WTC11 (cell line): ENCODE results near the gene NOL4L. TPM values are rescaled to one million over a fixed set of nuclear protein-coding genes. Genes with fewer than 3 reads are reported as not detected.
A peak's percentile ranks its signal among the peaks of the same experiment; 100 is the strongest.

Experiments
- ATAC-seq: fragments of 200-7000 bp; cut with Tn5 transposase; 2 replicates; pipeline ENCODE4 v1.10.0; 2021; ENCODE audit warnings: mild to moderate bottlenecking, moderate library complexity
- CTCF ChIA-PET: fragments of 300-600 bp; sonication (Branson Sonifier 250); formaldehyde crosslinking; loops from one replicate; lab custom pipeline; 2021; ENCODE audit warnings: antibody characterized with exemption; lab: Charles Lee
- POLR2A ChIA-PET: fragments of 350-600 bp; sonication (Branson Sonifier 250); formaldehyde crosslinking; loops from one replicate; lab custom pipeline; 2021; ENCODE audit warnings: antibody characterized with exemption; lab: Charles Lee
- DNase-seq: peaks from one replicate; pipeline ENCODE4 v3.0.0; 2021; ENCODE audit warnings: low spot score
- H3K27ac Mint-ChIP-seq: 2 replicates; pipeline ENCODE4 v1.8.0; 2021; ENCODE audit warnings: mixed read lengths
- H3K27me3 Mint-ChIP-seq: 2 replicates; pipeline ENCODE4 v1.8.0; 2021; ENCODE audit warnings: low read depth, mild to moderate bottlenecking, moderate library complexity, mixed read lengths
- H3K36me3 Mint-ChIP-seq: 2 replicates; pipeline ENCODE4 v1.8.0; 2021; ENCODE audit warnings: mixed read lengths
- H3K4me1 Mint-ChIP-seq: 2 replicates; pipeline ENCODE4 v1.8.0; 2022; ENCODE audit warnings: mixed read lengths
- H3K4me3 Mint-ChIP-seq: 2 replicates; pipeline ENCODE4 v1.8.0; 2021; ENCODE audit warnings: mild to moderate bottlenecking, moderate library complexity, mixed read lengths
- H3K9me3 Mint-ChIP-seq: 2 replicates; pipeline ENCODE4 v1.8.0; 2021; ENCODE audit warnings: mixed read lengths
- ATF6 ChIP-seq: sonication (generic); formaldehyde crosslinking; IDR thresholded peaks from 2 replicates; pipeline ENCODE4 v1.8.1; 2023; ENCODE audit warnings: mild to moderate bottlenecking, missing genetic modification reagents
- CREM ChIP-seq: sonication (generic); formaldehyde crosslinking; IDR thresholded peaks from 2 replicates; pipeline ENCODE4 v1.8.1; 2022; ENCODE audit warnings: mild to moderate bottlenecking, missing genetic modification reagents, moderate library complexity
- E2F4 ChIP-seq: sonication (generic); formaldehyde crosslinking; IDR thresholded peaks from 2 replicates; pipeline ENCODE4 v1.8.1; 2022; ENCODE audit warnings: low read depth, mild to moderate bottlenecking, moderate library complexity, missing genetic modification reagents, borderline replicate concordance
- FOXP1 ChIP-seq: sonication (generic); formaldehyde crosslinking; IDR thresholded peaks from 2 replicates; pipeline ENCODE4 v1.8.0; 2022; ENCODE audit warnings: missing genetic modification reagents, mild to moderate bottlenecking, moderate library complexity, borderline replicate concordance
- GTF2I ChIP-seq: fragments of 250-450 bp; sonication (Bioruptor Pico); conservative IDR thresholded peaks from 2 replicates; pipeline ENCODE4 v1.4.0; 2021; ENCODE audit warnings: mild to moderate bottlenecking
- MYBL2 ChIP-seq: sonication (generic); formaldehyde crosslinking; IDR thresholded peaks from 2 replicates; pipeline ENCODE4 v1.8.1; 2023; ENCODE audit warnings: mild to moderate bottlenecking, moderate library complexity, missing genetic modification reagents
- PRRX2 ChIP-seq: fragments of 250-450 bp; sonication (Bioruptor Pico); IDR thresholded peaks from 2 replicates; pipeline ENCODE4 v1.8.0; 2021; ENCODE audit warnings: mild to moderate bottlenecking
- ZNF263 ChIP-seq: sonication (generic); formaldehyde crosslinking; IDR thresholded peaks from 2 replicates; pipeline ENCODE4 v1.8.1; 2022; ENCODE audit warnings: low read depth, mild to moderate bottlenecking, moderate library complexity, missing genetic modification reagents
- total RNA-seq: library from RNA; stranded (reverse); gene quantifications from 3 replicates; pipeline ENCODE4 v1.2.3, GENCODE V29; 2021
- TF ChIP-seq, protein P1 (sequence below): sonication (generic); formaldehyde crosslinking; IDR thresholded peaks from 2 replicates; pipeline ENCODE4 v1.8.0; 2022; ENCODE audit warnings: mild to moderate bottlenecking, missing genetic modification reagents
- TF ChIP-seq, protein P2 (sequence below): fragments of 250-450 bp; sonication (Bioruptor Pico); IDR thresholded peaks from 2 replicates; pipeline ENCODE4 v1.9.0; 2021; ENCODE audit warnings: mild to moderate bottlenecking
- TF ChIP-seq, protein P3 (sequence below): sonication (generic); formaldehyde crosslinking; IDR thresholded peaks from 2 replicates; pipeline ENCODE4 v1.8.1; 2023; ENCODE audit warnings: mild to moderate bottlenecking, missing genetic modification reagents, borderline replicate concordance
- TF ChIP-seq, protein P4 (sequence below): sonication (generic); formaldehyde crosslinking; IDR thresholded peaks from 2 replicates; pipeline ENCODE4 v1.8.0; 2022; ENCODE audit warnings: mild to moderate bottlenecking, missing genetic modification reagents
- TF ChIP-seq, protein P5 (sequence below): sonication (generic); formaldehyde crosslinking; IDR thresholded peaks from 2 replicates; pipeline ENCODE4 v1.8.0; 2023; ENCODE audit warnings: mild to moderate bottlenecking, missing genetic modification reagents

Gene NOL4L
- total RNA-seq, 1 experiment from 2014 or later: 29.0 TPM

- TF ChIP-seq ZNF263: no peak
Measured at GRCh38 chr20:32478576-32478975, 106.6 kb downstream of the NOL4L start (continued).

DNA sequence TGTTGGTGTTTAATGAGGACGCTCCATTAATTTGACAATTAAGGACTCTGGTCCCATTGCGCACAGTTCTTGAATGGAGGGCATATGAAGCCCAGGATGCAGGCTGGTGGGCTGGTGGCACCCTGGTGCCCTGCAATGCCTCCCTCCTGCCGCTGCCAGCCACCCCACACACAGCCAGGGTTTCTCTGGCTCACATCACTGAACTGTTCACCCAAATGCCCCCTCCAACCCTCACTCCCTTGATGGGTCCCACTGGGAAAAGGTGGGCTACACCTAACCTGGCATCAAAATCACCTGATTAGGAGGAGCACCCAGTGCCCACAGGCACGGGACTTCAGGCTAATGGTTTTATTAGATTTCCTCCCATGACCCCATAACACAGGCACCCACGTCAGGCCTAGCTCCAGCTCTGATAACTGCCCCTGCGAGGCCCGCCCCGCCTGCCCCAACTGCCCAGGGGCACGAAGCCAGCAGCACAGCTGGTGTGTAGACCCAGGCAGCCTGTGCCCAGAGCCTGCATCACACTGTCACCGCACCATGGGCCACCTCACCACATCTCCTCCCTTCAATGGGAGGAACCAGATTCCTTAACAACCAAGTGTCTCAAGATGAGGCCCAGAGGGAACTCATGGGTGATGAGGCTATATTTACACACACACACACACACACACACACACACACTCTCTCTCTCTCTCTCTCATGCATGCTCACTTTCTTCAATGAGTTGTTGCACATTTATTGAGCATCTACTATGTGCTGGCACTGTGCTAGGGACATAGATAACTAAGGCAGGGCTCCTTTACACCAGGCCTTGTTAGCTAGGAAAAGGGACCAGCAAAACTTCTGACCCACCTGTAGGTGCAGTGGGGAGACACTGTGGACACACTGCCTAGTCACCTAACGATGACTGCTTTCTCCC, 107.3 kb downstream of the NOL4L start:
- Mint-ChIP-seq H3K4me3 (no peak overlapping the region), H3K36me3 (0 out of 2 replicates have a peak, but pooled peaks cover 1% of the 10 kb centered on the region), H3K9me3 (no peaks in the 10 kb centered on the region), H3K27me3 (no peaks in the 10 kb centered on the region), H3K4me1 (peaks cover 69% of the 10 kb centered on the region), H3K27ac (no peak overlapping the region)
- DNase-seq: no peak
- POLR2A ChIA-PET: no interaction called here
- CTCF ChIA-PET: no interaction called here
- TF ChIP-seq FOXP1 (CRISPR knock-in tag): no peak
- TF ChIP-seq, protein P1, sequence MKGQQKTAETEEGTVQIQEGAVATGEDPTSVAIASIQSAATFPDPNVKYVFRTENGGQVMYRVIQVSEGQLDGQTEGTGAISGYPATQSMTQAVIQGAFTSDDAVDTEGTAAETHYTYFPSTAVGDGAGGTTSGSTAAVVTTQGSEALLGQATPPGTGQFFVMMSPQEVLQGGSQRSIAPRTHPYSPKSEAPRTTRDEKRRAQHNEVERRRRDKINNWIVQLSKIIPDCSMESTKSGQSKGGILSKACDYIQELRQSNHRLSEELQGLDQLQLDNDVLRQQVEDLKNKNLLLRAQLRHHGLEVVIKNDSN (CRISPR knock-in tag): no peak
- TF ChIP-seq, protein P2, sequence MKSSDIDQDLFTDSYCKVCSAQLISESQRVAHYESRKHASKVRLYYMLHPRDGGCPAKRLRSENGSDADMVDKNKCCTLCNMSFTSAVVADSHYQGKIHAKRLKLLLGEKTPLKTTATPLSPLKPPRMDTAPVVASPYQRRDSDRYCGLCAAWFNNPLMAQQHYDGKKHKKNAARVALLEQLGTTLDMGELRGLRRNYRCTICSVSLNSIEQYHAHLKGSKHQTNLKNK: no peak
- ATAC-seq: no peak

DNA sequence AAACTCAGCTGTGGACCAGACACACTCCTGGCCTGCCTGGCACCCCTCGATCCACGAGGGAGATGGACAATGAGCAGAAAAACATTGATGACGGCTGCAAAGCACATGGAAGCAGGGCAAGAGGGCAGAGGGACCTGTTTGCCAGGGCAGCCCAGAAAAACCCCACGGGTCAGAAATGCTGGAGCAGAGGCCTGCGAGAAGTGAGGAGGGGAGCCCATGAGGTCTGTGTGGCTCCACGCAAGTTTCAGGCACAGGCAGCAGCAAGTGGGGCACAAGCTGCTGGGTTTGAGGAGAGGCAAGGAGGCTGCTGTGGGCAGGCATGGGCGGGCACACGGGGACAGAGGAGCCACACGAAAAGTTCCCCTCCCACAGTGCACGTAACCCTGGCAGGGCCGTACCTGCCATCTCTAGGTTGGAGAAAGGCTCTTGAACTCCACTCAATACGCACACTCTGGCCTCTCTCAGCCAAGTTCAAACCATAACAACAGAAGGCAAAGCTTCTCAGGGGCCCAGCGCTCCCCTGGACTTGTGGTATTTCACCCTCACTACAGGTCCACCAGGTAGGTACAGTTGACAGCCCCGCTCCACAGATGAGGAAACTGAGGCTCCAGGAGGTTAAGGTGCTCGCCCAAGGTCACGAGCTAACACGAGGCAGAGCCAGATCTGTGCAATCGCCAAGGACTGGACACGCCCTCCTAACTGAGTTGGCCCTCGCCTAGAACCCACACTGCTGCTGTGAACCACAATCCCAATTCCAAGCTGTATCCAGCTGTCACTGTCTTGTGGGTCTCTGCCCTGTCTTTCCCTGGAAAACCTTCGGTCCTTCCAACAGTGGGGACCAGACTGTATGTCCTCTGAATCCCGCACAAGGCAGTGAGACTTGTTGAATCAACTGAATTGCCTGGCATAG, 108.2 kb downstream of the NOL4L start:
- CTCF ChIA-PET: interaction anchor here (0.6 to 1.8 kb wide), 4 partner anchors 9 to 508 kb away, joined by 3 to 5 read pairs (median 4); no protein-coding TSS in a partner anchor
- no peak for ATAC-seq
- Mint-ChIP-seq H3K4me3 (no peak overlapping the region), H3K27me3 (no peaks in the 10 kb centered on the region), H3K9me3 (no peaks in the 10 kb centered on the region), H3K27ac (peak overlapping the region; percentile 84), H3K36me3 (0 out of 2 replicates have a peak, but pooled peaks cover 3% of the 10 kb centered on the region), H3K4me1 (peaks cover 69% of the 10 kb centered on the region)
- POLR2A ChIA-PET: no interaction called here
- no peak for DNase-seq
- TF ChIP-seq GTF2I (CRISPR knock-in tag): no peak
- TF ChIP-seq CREM (CRISPR knock-in tag): no peak; the same call in 1 of the 2 replicates
- no peak for TF ChIP-seq MYBL2 (CRISPR knock-in tag)
- no peak for TF ChIP-seq PRRX2 (CRISPR knock-in tag)
- TF ChIP-seq, protein P3, sequence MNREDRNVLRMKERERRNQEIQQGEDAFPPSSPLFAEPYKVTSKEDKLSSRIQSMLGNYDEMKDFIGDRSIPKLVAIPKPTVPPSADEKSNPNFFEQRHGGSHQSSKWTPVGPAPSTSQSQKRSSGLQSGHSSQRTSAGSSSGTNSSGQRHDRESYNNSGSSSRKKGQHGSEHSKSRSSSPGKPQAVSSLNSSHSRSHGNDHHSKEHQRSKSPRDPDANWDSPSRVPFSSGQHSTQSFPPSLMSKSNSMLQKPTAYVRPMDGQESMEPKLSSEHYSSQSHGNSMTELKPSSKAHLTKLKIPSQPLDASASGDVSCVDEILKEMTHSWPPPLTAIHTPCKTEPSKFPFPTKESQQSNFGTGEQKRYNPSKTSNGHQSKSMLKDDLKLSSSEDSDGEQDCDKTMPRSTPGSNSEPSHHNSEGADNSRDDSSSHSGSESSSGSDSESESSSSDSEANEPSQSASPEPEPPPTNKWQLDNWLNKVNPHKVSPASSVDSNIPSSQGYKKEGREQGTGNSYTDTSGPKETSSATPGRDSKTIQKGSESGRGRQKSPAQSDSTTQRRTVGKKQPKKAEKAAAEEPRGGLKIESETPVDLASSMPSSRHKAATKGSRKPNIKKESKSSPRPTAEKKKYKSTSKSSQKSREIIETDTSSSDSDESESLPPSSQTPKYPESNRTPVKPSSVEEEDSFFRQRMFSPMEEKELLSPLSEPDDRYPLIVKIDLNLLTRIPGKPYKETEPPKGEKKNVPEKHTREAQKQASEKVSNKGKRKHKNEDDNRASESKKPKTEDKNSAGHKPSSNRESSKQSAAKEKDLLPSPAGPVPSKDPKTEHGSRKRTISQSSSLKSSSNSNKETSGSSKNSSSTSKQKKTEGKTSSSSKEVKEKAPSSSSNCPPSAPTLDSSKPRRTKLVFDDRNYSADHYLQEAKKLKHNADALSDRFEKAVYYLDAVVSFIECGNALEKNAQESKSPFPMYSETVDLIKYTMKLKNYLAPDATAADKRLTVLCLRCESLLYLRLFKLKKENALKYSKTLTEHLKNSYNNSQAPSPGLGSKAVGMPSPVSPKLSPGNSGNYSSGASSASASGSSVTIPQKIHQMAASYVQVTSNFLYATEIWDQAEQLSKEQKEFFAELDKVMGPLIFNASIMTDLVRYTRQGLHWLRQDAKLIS (CRISPR knock-in tag): no peak
- TF ChIP-seq, protein P1 (CRISPR knock-in tag): no peak
- no peak for TF ChIP-seq ATF6 (CRISPR knock-in tag)
- TF ChIP-seq, protein P4, sequence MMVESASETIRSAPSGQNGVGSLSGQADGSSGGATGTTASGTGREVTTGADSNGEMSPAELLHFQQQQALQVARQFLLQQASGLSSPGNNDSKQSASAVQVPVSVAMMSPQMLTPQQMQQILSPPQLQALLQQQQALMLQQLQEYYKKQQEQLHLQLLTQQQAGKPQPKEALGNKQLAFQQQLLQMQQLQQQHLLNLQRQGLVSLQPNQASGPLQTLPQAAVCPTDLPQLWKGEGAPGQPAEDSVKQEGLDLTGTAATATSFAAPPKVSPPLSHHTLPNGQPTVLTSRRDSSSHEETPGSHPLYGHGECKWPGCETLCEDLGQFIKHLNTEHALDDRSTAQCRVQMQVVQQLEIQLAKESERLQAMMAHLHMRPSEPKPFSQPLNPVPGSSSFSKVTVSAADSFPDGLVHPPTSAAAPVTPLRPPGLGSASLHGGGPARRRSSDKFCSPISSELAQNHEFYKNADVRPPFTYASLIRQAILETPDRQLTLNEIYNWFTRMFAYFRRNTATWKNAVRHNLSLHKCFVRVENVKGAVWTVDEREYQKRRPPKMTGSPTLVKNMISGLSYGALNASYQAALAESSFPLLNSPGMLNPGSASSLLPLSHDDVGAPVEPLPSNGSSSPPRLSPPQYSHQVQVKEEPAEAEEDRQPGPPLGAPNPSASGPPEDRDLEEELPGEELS (CRISPR knock-in tag): no peak
- TF ChIP-seq, protein P5, sequence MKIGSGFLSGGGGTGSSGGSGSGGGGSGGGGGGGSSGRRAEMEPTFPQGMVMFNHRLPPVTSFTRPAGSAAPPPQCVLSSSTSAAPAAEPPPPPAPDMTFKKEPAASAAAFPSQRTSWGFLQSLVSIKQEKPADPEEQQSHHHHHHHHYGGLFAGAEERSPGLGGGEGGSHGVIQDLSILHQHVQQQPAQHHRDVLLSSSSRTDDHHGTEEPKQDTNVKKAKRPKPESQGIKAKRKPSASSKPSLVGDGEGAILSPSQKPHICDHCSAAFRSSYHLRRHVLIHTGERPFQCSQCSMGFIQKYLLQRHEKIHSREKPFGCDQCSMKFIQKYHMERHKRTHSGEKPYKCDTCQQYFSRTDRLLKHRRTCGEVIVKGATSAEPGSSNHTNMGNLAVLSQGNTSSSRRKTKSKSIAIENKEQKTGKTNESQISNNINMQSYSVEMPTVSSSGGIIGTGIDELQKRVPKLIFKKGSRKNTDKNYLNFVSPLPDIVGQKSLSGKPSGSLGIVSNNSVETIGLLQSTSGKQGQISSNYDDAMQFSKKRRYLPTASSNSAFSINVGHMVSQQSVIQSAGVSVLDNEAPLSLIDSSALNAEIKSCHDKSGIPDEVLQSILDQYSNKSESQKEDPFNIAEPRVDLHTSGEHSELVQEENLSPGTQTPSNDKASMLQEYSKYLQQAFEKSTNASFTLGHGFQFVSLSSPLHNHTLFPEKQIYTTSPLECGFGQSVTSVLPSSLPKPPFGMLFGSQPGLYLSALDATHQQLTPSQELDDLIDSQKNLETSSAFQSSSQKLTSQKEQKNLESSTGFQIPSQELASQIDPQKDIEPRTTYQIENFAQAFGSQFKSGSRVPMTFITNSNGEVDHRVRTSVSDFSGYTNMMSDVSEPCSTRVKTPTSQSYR (CRISPR knock-in tag): no peak
- no peak for TF ChIP-seq E2F4 (CRISPR knock-in tag)
